ENCODE data around the gene GTF3A. TPM values are rescaled to one million over a fixed set of nuclear protein-coding genes. Genes with fewer than 3 reads are reported as not detected.

GTF3A gene
- total and polyA plus RNA-seq, 9 of the 15 experiments (the other 6 are each of a cell fraction or from before 2014, with no cell fraction given): 47.5 to 303 (median 174) TPM

- TF ChIP-seq PBX2 (CRISPR knock-in tag; IDR thresholded peaks at IDR 0.05; ENCODE audit: low read depth) (no peak), PBX2 (tag; conservative IDR thresholded peaks at IDR 0.05; ENCODE audit: low read depth) (no peak), NR2C2 (CRISPR knock-in tag; IDR thresholded peaks at IDR 0.05) (no peak), NR2C2 (tag; IDR thresholded peaks at IDR 0.05) (peak; percentile 62), NR2C1 (IDR thresholded peaks at IDR 0.05) (no peak), NR2C1 (tag; IDR thresholded peaks at IDR 0.05) (0 out of 2 replicates have a peak, but pooled peaks have one; percentile 24), ESRRA (IDR thresholded peaks at IDR 0.05; ENCODE audit: borderline replicate concordance, low read depth) (0 out of 2 replicates have a peak, but pooled peaks have one; percentile 43), PHB2 (IDR thresholded peaks at IDR 0.05; ENCODE audit: low read depth) (no peak), EP300 (IDR thresholded peaks at IDR 0.05; ENCODE audit: low read length) (no peak), NCOA4 (IDR thresholded peaks at IDR 0.05; ENCODE audit: partially characterized antibody) (no peak), L3MBTL2 (IDR thresholded peaks at IDR 0.05) (peak; percentile 22; the same call in 1 of the 2 replicates), THRB (CRISPR knock-in tag; conservative IDR thresholded peaks at IDR 0.05) (no peak), PCBP2 (IDR thresholded peaks at IDR 0.05; ENCODE audit: low read depth, low read length, poor library complexity, severe bottlenecking) (no peak), MYC (IDR thresholded peaks at IDR 0.05; ENCODE audit: low read depth, low read length) (no peak), MYC (CRISPR knock-in tag; IDR thresholded peaks at IDR 0.05; ENCODE audit: borderline replicate concordance, low read depth) (no peak), ZC3H11A (IDR thresholded peaks at IDR 0.05; ENCODE audit: low read depth, low read length) (no peak), NR2F6 (CRISPR knock-in tag; IDR thresholded peaks at IDR 0.05) (no peak)
- TF ChIP-seq, protein P1, sequence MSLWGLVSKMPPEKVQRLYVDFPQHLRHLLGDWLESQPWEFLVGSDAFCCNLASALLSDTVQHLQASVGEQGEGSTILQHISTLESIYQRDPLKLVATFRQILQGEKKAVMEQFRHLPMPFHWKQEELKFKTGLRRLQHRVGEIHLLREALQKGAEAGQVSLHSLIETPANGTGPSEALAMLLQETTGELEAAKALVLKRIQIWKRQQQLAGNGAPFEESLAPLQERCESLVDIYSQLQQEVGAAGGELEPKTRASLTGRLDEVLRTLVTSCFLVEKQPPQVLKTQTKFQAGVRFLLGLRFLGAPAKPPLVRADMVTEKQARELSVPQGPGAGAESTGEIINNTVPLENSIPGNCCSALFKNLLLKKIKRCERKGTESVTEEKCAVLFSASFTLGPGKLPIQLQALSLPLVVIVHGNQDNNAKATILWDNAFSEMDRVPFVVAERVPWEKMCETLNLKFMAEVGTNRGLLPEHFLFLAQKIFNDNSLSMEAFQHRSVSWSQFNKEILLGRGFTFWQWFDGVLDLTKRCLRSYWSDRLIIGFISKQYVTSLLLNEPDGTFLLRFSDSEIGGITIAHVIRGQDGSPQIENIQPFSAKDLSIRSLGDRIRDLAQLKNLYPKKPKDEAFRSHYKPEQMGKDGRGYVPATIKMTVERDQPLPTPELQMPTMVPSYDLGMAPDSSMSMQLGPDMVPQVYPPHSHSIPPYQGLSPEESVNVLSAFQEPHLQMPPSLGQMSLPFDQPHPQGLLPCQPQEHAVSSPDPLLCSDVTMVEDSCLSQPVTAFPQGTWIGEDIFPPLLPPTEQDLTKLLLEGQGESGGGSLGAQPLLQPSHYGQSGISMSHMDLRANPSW (CRISPR knock-in tag; IDR thresholded peaks at IDR 0.05): no peak
- TF ChIP-seq, protein P2, sequence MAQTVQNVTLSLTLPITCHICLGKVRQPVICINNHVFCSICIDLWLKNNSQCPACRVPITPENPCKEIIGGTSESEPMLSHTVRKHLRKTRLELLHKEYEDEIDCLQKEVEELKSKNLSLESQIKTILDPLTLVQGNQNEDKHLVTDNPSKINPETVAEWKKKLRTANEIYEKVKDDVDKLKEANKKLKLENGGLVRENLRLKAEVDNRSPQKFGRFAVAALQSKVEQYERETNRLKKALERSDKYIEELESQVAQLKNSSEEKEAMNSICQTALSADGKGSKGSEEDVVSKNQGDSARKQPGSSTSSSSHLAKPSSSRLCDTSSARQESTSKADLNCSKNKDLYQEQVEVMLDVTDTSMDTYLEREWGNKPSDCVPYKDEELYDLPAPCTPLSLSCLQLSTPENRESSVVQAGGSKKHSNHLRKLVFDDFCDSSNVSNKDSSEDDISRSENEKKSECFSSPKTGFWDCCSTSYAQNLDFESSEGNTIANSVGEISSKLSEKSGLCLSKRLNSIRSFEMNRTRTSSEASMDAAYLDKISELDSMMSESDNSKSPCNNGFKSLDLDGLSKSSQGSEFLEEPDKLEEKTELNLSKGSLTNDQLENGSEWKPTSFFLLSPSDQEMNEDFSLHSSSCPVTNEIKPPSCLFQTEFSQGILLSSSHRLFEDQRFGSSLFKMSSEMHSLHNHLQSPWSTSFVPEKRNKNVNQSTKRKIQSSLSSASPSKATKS (CRISPR knock-in tag; IDR thresholded peaks at IDR 0.05): no peak
- TF ChIP-seq, protein P3, sequence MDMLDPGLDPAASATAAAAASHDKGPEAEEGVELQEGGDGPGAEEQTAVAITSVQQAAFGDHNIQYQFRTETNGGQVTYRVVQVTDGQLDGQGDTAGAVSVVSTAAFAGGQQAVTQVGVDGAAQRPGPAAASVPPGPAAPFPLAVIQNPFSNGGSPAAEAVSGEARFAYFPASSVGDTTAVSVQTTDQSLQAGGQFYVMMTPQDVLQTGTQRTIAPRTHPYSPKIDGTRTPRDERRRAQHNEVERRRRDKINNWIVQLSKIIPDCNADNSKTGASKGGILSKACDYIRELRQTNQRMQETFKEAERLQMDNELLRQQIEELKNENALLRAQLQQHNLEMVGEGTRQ (CRISPR knock-in tag; IDR thresholded peaks at IDR 0.05): no peak
Measured at GRCh38 chr13:27455331-27455855, 31.0 kb downstream of the GTF3A start (continued).

All from K562 (cell line).